Lung (tissue), 12 donors: Measurements from ENCODE around the gene CCL24. TPM values are rescaled to one million over a fixed set of nuclear protein-coding genes. Genes with fewer than 3 reads are reported as not detected.
"Not testable (repeated sequence)": the region's sequence is repeated elsewhere in the genome, so short reads cannot be mapped to it uniquely, and the experiment has no call there.

Experiments used
- ATAC-seq: fragments of 200-7000 bp; cut with Tn5 transposase; one replicate; pipeline ENCODE4 v1.9.1; 2020; ENCODE audit warnings: moderate number of reproducible peaks; ENCODE audit not compliant: insufficient read depth, low FRiP score
- DNase-seq, 3 donors: peaks; one replicate each; pipeline ENCODE4 v3.0.0-alpha.2; 2013 to 2017
- H3K27ac ChIP-seq, 2 donors: one replicate each; pipeline ENCODE4 v1.5.1; 2013; ENCODE audit warnings: mild to moderate bottlenecking in 2 of 2, moderate library complexity in 2 of 2, control low read depth in 1 of 2, inconsistent platforms in 1 of 2, low read depth in 1 of 2, low read length in 1 of 2
- H3K27me3 ChIP-seq, 3 donors: one replicate each; pipeline ENCODE4 v1.5.1; 2013; ENCODE audit warnings: low read length in 2 of 3; ENCODE audit not compliant: control insufficient read depth in 3 of 3, insufficient read depth in 3 of 3
- H3K36me3 ChIP-seq, 4 donors: one replicate each; pipeline ENCODE4 v1.5.1; 2013; ENCODE audit warnings: low read length in 4 of 4, mild to moderate bottlenecking in 1 of 4, moderate library complexity in 1 of 4; ENCODE audit not compliant: control insufficient read depth in 4 of 4, insufficient read depth in 4 of 4
- H3K4me1 ChIP-seq, 5 donors: one replicate each; pipeline ENCODE4 v1.5.1; 2013; ENCODE audit warnings: low read length in 5 of 5, mild to moderate bottlenecking in 2 of 5, moderate library complexity in 1 of 5; ENCODE audit not compliant: control insufficient read depth in 5 of 5, insufficient read depth in 5 of 5
- H3K4me3 ChIP-seq: one replicate; pipeline ENCODE4 v1.5.1; 2013; ENCODE audit warnings: mild to moderate bottlenecking, control low read depth, moderate library complexity
- H3K9ac ChIP-seq, 2 donors: one replicate each; pipeline ENCODE4 v1.5.1; 2013; ENCODE audit warnings: low read length in 2 of 2, control low read depth in 1 of 2; ENCODE audit not compliant: insufficient read depth in 1 of 2
- H3K9me3 ChIP-seq, 4 donors: one replicate each; pipeline ENCODE4 v1.5.1; 2013; ENCODE audit warnings: low read length in 3 of 4, mild to moderate bottlenecking in 1 of 4, moderate library complexity in 1 of 4; ENCODE audit not compliant: control insufficient read depth in 4 of 4, insufficient read depth in 3 of 4
- WGBS, 2 donors: extraction: QIAGEN DNeasy Blood & Tissue Kit; methylation state at CpG; one replicate each; pipeline ENCODE4 v1.1.7; 2013; 5-methylcytosine and 5-hydroxymethylcytosine counted together
- polyA plus RNA-seq, 2 donors: library from polyadenylated mRNA; stranded (reverse); fragments of 200-250 nt; gene quantifications; one replicate each; pipeline ENCODE4 v1.2.1, GENCODE V29; 2013
- total RNA-seq, 2 donors: library from RNA; depleted of rRNA in 1 of 2; stranded (reverse); fragments of >200 nt in 1 of 2; gene quantifications; one replicate each; pipeline ENCODE4 v1.2.1, GENCODE V29; 2014 to 2021
- TF ChIP-seq, protein P1 (sequence below): IDR thresholded peaks from 2 replicates; pipeline ENCODE4 v1.5.1; 2012; ENCODE audit warnings: mild to moderate bottlenecking; ENCODE audit errors: control extremely low read depth, extremely low read depth
- donor health status: control.
- donor health status: control.
- donor health status: Bipolar disorder and iron deficiency.
- donor health status: healthy.
- donor health status: DM: yes; HTN: yes; CAD: no.

CCL24 gene
- total and polyA plus RNA-seq, 4 donors, result 1.1 to 4.8 (median 2.8) TPM; not detected in 1

- ATAC-seq (no peak), DNase-seq (peak; percentile 15 to 78 (median 70))
- Histone ChIP-seq H3K9me3 (peaks cover 0 to 2% (median 0%) of the 10 kb centered on the region in 4 donors), H3K4me3 (no peak overlapping the region), H3K27ac (no peak overlapping the region), H3K9ac (peak overlapping the region in 1 of 2 donors; percentile 3), H3K4me1 (peaks cover 0 to 5% (median 0%) of the 10 kb centered on the region in 5 donors), H3K36me3 (no peaks in the 10 kb centered on the region), H3K27me3 (no peaks in the 10 kb centered on the region)
- 85 to 91% methylated on average over 3 of the region's 3 CpGs for WGBS, 2 donors
- TF ChIP-seq, protein P1, sequence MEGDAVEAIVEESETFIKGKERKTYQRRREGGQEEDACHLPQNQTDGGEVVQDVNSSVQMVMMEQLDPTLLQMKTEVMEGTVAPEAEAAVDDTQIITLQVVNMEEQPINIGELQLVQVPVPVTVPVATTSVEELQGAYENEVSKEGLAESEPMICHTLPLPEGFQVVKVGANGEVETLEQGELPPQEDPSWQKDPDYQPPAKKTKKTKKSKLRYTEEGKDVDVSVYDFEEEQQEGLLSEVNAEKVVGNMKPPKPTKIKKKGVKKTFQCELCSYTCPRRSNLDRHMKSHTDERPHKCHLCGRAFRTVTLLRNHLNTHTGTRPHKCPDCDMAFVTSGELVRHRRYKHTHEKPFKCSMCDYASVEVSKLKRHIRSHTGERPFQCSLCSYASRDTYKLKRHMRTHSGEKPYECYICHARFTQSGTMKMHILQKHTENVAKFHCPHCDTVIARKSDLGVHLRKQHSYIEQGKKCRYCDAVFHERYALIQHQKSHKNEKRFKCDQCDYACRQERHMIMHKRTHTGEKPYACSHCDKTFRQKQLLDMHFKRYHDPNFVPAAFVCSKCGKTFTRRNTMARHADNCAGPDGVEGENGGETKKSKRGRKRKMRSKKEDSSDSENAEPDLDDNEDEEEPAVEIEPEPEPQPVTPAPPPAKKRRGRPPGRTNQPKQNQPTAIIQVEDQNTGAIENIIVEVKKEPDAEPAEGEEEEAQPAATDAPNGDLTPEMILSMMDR, result no peak
These were observed 24.2 kb downstream of the CCL24 start for GRCh38 chr7:75789361-75789924.

- H3K27me3 ChIP-seq, H3K36me3 ChIP-seq, ATAC-seq, DNase-seq, H3K4me3 ChIP-seq, H3K9ac ChIP-seq, H3K9me3 ChIP-seq, H3K27ac ChIP-seq, H3K4me1 ChIP-seq: not testable (repeated sequence)
- 74 to 80% methylated on average over 14 of the region's 14 CpGs for WGBS, 2 donors
These were observed 25.3 kb downstream of the CCL24 start for GRCh38 chr7:75788154-75788847.

DNA sequence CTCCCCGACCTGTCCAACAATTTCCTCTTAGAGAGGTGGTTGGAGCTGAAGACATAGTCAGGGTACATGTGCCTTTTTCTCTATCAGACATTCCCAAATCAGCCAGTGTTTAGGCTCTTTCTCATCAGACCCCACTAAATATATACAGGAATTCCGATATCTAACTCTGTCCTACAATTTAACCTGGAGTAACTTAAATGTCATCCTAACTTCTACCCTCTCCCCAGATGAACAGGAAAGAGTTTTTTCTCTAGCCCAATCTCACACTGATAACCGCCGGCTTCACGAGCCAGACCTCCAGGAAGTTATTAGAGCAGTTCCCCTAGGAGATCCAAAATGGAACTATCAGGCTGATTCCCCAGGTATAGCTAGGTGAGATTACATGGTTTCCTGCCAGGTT is 30.5 kb downstream of the CCL24 start:
- H3K9me3 ChIP-seq, ATAC-seq, H3K4me3 ChIP-seq, H3K4me1 ChIP-seq, H3K36me3 ChIP-seq, H3K9ac ChIP-seq, DNase-seq, H3K27me3 ChIP-seq, H3K27ac ChIP-seq: not testable (repeated sequence)
- WGBS, 2 donors, result 86 to 88% methylated on average over 5 of the region's 5 CpGs

DNA sequence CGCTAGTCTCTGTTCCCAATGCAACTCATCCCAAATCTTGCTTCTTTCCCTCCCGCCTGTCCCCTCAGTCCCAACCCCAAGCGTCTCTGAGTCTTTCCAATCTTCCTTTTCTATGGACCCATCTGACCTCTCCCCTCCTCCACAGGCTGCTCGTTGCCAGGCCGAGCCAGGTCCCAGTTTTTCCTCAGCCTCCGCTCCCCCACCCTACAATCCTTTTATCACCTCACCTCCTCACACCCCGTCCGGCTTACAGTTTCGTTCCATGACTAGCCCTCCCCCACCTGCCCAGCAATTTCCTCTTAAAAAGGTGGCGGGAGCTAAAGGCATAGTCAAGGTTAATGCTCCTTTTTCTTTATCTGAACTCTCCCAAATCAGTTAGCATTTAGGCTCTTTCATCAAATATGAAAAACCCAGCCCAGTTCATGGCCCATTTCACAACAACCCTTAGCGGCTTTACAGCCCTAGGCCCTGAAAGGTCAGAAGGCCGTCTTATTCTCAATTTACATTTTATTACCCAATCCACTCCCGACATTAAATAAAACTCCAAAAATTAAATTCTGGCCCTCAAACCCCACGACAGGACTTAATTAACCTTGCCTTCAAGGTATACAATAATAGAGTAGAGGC is 32.8 kb downstream of the CCL24 start:
- DNase-seq, H3K27ac ChIP-seq, H3K4me1 ChIP-seq, H3K4me3 ChIP-seq, H3K9me3 ChIP-seq, H3K36me3 ChIP-seq, H3K9ac ChIP-seq, H3K27me3 ChIP-seq, ATAC-seq: not testable (repeated sequence)
- 65 to 80% methylated on average over 14 of the region's 14 CpGs for WGBS, 2 donors

GRCh38 chr7:75779516-75779915 is 34.1 kb downstream of the CCL24 start:
- not testable (repeated sequence) for H3K27me3 ChIP-seq, H3K9ac ChIP-seq, H3K4me1 ChIP-seq, H3K4me3 ChIP-seq, DNase-seq, ATAC-seq, H3K27ac ChIP-seq, H3K36me3 ChIP-seq, H3K9me3 ChIP-seq
- WGBS, 2 donors, result 84 to 87% methylated on average over 11 of the region's 11 CpGs

GRCh38 chr7:75779035-75779434 is 34.6 kb downstream of the CCL24 start:
- ATAC-seq, H3K9ac ChIP-seq, H3K4me1 ChIP-seq, H3K27me3 ChIP-seq, H3K9me3 ChIP-seq, H3K36me3 ChIP-seq, H3K4me3 ChIP-seq, DNase-seq, H3K27ac ChIP-seq: not testable (repeated sequence)
- 79 to 81% methylated on average over 11 of the region's 11 CpGs for WGBS, 2 donors
